ENCODE data around the gene MT1HL1. TPM values are rescaled to one million over a fixed set of nuclear protein-coding genes. Genes with fewer than 3 reads are reported as not detected.

The MT1HL1 gene
- total RNA-seq, 1 experiment from 2014 or later, result not detected

- no peak for TF ChIP-seq TCF7 (CRISPR knock-in tag; IDR thresholded peaks at IDR 0.05; ENCODE audit: low read depth)
- no peak for TF ChIP-seq SP1 (CRISPR knock-in tag; conservative IDR thresholded peaks at IDR 0.05)
- TF ChIP-seq PRRX2 (CRISPR knock-in tag; IDR thresholded peaks at IDR 0.05), result no peak
- no peak for TF ChIP-seq JAZF1 (CRISPR knock-in tag; IDR thresholded peaks at IDR 0.05)
- TF ChIP-seq NR3C1 (CRISPR knock-in tag; conservative IDR thresholded peaks at IDR 0.05; ENCODE audit: low read depth), result no peak
- TF ChIP-seq EMX1 (CRISPR knock-in tag; IDR thresholded peaks at IDR 0.05), result no peak
These were observed 27.2 kb upstream of the MT1HL1 start (continued) for GRCh38 chr1:237031480-237031879.

DNA sequence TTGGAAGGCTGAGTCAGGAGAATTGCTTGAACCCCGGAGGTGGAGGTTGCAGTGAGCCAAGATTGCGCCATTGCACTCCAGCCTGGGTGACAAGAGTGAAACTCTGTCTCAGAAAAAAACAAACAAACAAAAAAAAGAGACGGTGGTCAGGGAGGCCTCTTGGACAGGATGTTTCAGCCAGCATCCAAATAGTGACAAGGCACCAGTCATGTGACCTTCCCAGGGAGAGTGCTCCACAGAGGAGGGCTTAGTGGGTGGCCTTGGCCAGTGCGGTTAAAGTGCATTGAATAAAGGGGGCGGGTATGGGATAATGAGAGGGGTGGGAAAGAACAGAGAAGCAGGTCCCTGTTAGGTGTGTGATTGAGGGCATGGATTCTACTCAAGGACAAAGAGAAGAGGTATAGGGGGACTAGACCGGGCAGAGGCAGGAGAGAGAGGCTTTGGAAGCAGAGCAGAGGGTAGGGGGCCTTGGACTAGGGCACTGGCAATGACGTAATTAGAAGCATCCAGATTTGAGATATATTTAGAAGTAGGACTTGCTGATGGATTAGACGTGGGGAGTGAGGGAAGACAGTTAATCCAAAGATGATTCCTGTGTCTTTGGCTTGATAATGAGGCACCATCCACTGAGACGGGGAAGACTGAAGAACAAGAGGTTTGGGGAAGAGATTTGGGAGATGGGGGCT is 25.8 kb upstream of the MT1HL1 start:
- Mint-ChIP-seq H3K27ac (no peak overlapping the region), H3K27me3 (ENCODE audit: low read depth) (peaks cover 4% of the 10 kb centered on the region), H3K4me3 (no peak overlapping the region), H3K36me3 (peaks cover 10% of the 10 kb centered on the region), H3K9me3 (peaks cover 9% of the 10 kb centered on the region), H3K4me1 (peaks cover 52% of the 10 kb centered on the region)
- ChIA-PET POLR2A (no interaction called here), CTCF (no interaction called here)
- no peak for DNase-seq (ENCODE audit: low spot score)
- TF ChIP-seq ATF1 (CRISPR knock-in tag; IDR thresholded peaks at IDR 0.05), result no peak
- TF ChIP-seq, protein P1, sequence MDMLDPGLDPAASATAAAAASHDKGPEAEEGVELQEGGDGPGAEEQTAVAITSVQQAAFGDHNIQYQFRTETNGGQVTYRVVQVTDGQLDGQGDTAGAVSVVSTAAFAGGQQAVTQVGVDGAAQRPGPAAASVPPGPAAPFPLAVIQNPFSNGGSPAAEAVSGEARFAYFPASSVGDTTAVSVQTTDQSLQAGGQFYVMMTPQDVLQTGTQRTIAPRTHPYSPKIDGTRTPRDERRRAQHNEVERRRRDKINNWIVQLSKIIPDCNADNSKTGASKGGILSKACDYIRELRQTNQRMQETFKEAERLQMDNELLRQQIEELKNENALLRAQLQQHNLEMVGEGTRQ (CRISPR knock-in tag; IDR thresholded peaks at IDR 0.05), result peak; percentile 61
- TF ChIP-seq, protein P2, sequence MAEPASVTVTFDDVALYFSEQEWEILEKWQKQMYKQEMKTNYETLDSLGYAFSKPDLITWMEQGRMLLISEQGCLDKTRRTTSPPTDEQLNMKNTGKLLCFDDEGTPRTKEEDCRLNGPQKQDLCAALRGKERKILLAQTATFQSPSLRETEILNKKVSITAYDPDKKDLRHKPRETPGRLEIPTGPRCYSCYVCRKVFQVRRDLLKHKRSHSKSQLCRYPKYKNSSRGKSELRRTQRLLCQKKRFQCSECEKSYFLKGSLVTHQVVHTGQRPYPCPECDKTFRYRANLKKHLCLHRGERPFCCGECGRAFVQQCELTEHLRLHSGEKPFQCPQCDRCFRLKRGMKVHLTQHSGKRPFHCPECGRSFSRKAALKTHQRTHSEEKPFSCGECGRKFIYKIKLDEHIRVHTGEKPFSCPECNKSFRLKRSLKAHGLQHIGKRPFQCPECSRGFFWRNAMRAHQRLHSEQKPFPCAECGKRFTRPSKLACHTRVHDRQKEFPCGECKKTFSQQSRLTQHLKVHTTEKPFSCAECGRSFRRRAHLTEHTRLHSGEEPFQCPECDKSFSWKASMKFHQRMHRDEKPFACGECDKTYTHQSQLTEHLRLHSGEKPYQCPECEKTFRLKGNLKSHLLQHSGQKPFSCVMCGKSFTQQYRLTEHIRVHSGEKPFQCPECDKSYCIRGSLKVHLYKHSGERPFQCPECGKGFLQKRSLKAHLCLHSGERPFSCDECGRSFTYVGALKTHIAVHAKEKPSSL (CRISPR knock-in tag; conservative IDR thresholded peaks at IDR 0.05), result no peak
- peak; percentile 62 for TF ChIP-seq USF1 (CRISPR knock-in tag; IDR thresholded peaks at IDR 0.05)
- no peak for TF ChIP-seq AFF4 (CRISPR knock-in tag; IDR thresholded peaks at IDR 0.05; ENCODE audit: borderline replicate concordance)
- no peak for TF ChIP-seq PRRX2 (CRISPR knock-in tag; IDR thresholded peaks at IDR 0.05)
- no peak for TF ChIP-seq TCF7 (CRISPR knock-in tag; IDR thresholded peaks at IDR 0.05; ENCODE audit: low read depth)
- TF ChIP-seq NR2C2 (CRISPR knock-in tag; IDR thresholded peaks at IDR 0.05), result no peak
- ATAC-seq, result no peak

DNA sequence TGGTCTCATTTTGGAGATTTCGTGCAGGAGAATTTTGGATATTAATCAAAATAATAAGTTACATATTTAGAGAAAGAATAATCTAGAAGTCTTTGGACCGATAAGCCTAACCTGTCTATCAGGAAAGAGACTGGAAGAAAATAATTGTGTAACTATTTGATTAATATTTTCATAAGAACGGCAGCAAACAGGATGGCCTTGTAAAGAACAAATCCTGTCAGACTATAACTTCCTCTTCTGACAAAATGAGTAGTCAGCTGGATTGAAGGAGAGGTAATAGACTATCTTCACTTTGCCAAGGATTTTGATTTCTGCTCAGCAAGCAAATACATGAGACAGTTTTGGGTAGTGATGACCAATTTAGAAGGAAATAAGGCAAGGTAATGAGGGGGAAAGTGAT is 25.0 kb upstream of the MT1HL1 start:
- H3K4me3 Mint-ChIP-seq, result no peak overlapping the region
- H3K4me1 Mint-ChIP-seq, result peaks cover 52% of the 10 kb centered on the region
- peaks cover 4% of the 10 kb centered on the region for H3K27me3 Mint-ChIP-seq (ENCODE audit: low read depth)
- H3K27ac Mint-ChIP-seq, result no peak overlapping the region
- DNase-seq (ENCODE audit: low spot score), result no peak
- peaks cover 9% of the 10 kb centered on the region for H3K9me3 Mint-ChIP-seq
- peaks cover 10% of the 10 kb centered on the region for H3K36me3 Mint-ChIP-seq
- ATAC-seq, result no peak
- CTCF ChIA-PET, result no interaction called here
- POLR2A ChIA-PET, result no interaction called here
- TF ChIP-seq TP53 (CRISPR knock-in tag; IDR thresholded peaks at IDR 0.05), result no peak
- TF ChIP-seq, protein P3, sequence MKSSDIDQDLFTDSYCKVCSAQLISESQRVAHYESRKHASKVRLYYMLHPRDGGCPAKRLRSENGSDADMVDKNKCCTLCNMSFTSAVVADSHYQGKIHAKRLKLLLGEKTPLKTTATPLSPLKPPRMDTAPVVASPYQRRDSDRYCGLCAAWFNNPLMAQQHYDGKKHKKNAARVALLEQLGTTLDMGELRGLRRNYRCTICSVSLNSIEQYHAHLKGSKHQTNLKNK (CRISPR knock-in tag; IDR thresholded peaks at IDR 0.05), result no peak
- TF ChIP-seq GABPB1 (CRISPR knock-in tag; IDR thresholded peaks at IDR 0.05), result no peak
- TF ChIP-seq ETV6 (CRISPR knock-in tag; IDR thresholded peaks at IDR 0.05), result no peak
- TF ChIP-seq GRHL2 (CRISPR knock-in tag; IDR thresholded peaks at IDR 0.05; ENCODE audit: insufficient replicate concordance, severe bottlenecking), result no peak
- TF ChIP-seq ZBTB21 (CRISPR knock-in tag; IDR thresholded peaks at IDR 0.05; ENCODE audit: borderline replicate concordance), result no peak
- TF ChIP-seq, protein P4, sequence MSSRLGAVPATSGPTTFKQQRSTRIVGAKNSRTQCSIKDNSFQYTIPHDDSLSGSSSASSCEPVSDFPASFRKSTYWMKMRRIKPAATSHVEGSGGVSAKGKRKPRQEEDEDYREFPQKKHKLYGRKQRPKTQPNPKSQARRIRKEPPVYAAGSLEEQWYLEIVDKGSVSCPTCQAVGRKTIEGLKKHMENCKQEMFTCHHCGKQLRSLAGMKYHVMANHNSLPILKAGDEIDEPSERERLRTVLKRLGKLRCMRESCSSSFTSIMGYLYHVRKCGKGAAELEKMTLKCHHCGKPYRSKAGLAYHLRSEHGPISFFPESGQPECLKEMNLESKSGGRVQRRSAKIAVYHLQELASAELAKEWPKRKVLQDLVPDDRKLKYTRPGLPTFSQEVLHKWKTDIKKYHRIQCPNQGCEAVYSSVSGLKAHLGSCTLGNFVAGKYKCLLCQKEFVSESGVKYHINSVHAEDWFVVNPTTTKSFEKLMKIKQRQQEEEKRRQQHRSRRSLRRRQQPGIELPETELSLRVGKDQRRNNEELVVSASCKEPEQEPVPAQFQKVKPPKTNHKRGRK (CRISPR knock-in tag; IDR thresholded peaks at IDR 0.05; ENCODE audit: borderline replicate concordance), result no peak
- TF ChIP-seq ZNF317 (CRISPR knock-in tag; IDR thresholded peaks at IDR 0.05; ENCODE audit: borderline replicate concordance, low read depth), result no peak
- no peak for TF ChIP-seq CBFB (CRISPR knock-in tag; IDR thresholded peaks at IDR 0.05; ENCODE audit: low read depth)
- TF ChIP-seq, protein P5, sequence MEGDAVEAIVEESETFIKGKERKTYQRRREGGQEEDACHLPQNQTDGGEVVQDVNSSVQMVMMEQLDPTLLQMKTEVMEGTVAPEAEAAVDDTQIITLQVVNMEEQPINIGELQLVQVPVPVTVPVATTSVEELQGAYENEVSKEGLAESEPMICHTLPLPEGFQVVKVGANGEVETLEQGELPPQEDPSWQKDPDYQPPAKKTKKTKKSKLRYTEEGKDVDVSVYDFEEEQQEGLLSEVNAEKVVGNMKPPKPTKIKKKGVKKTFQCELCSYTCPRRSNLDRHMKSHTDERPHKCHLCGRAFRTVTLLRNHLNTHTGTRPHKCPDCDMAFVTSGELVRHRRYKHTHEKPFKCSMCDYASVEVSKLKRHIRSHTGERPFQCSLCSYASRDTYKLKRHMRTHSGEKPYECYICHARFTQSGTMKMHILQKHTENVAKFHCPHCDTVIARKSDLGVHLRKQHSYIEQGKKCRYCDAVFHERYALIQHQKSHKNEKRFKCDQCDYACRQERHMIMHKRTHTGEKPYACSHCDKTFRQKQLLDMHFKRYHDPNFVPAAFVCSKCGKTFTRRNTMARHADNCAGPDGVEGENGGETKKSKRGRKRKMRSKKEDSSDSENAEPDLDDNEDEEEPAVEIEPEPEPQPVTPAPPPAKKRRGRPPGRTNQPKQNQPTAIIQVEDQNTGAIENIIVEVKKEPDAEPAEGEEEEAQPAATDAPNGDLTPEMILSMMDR (IDR thresholded peaks at IDR 0.05), result no peak
